Measurements from ENCODE around the gene PKN1. TPM values are rescaled to one million over a fixed set of nuclear protein-coding genes. Genes with fewer than 3 reads are reported as not detected.

Gene PKN1
- total and polyA plus RNA-seq, 9 of the 15 experiments (the other 6 are each of a cell fraction or from before 2014, with no cell fraction given): 0.30 to 228 (median 77.5) TPM

GRCh38 chr19:14418856-14419105, 14.3 kb upstream of the PKN1 start (continued):
- TF ChIP-seq BRF2 (IDR thresholded peaks at IDR 0.05; ENCODE audit: borderline replicate concordance, insufficient read depth, insufficient read length) (no peak), ZNF561 (CRISPR knock-in tag; conservative IDR thresholded peaks at IDR 0.05) (no peak), MAZ (CRISPR knock-in tag; conservative IDR thresholded peaks at IDR 0.05 in 1 of 2, IDR thresholded peaks at IDR 0.05 in 1 of 2) (peak in 1 of 2 experiments; percentile 41; a peak in 1 of 4 replicates), ZNF507 (tag; conservative IDR thresholded peaks at IDR 0.05) (no peak), SOX6 (IDR thresholded peaks at IDR 0.05) (no peak), SUPT5H (IDR thresholded peaks at IDR 0.05) (no peak), ZBTB2 (IDR thresholded peaks at IDR 0.05) (peak; percentile 83; the same call in 1 of the 2 replicates), MCM7 (IDR thresholded peaks at IDR 0.05) (no peak), ATF7 (IDR thresholded peaks at IDR 0.05) (no peak), TAF9B (IDR thresholded peaks at IDR 0.05; ENCODE audit: partially characterized antibody) (no peak), ZNF232 (CRISPR knock-in tag; IDR thresholded peaks at IDR 0.05) (no peak), SMARCA4 (IDR thresholded peaks at IDR 0.05) (no peak), CREB3L1 (IDR thresholded peaks at IDR 0.05; ENCODE audit: borderline replicate concordance, low read depth) (no peak), SREBF2 (CRISPR knock-in tag; IDR thresholded peaks at IDR 0.05) (no peak), POLR2H (tag; IDR thresholded peaks at IDR 0.05; ENCODE audit: low read depth) (no peak), RFX5 (IDR thresholded peaks at IDR 0.05; ENCODE audit: low read depth, low read length) (no peak), PHF8 (IDR thresholded peaks at IDR 0.05; ENCODE audit: borderline replicate concordance, low read length) (no peak; the same call in 1 of the 2 replicates), GABPB2 (CRISPR knock-in tag; conservative IDR thresholded peaks at IDR 0.05) (no peak), ASH1L (IDR thresholded peaks at IDR 0.05; ENCODE audit: borderline replicate concordance, low read depth, partially characterized antibody) (no peak), MIER1 (IDR thresholded peaks at IDR 0.05; ENCODE audit: low read depth) (no peak), OTX1 (CRISPR knock-in tag; IDR thresholded peaks at IDR 0.05) (no peak), PCBP2 (IDR thresholded peaks at IDR 0.05; ENCODE audit: low read depth, low read length, poor library complexity, severe bottlenecking) (peak; percentile 87), YY1 (IDR thresholded peaks at IDR 0.05; ENCODE audit: borderline replicate concordance in 1 of 3, control insufficient read depth in 1 of 3, extremely low read depth in 1 of 3, insufficient read depth in 3 of 3, insufficient read length in 1 of 3, insufficient replicate concordance in 2 of 3, low read depth in 1 of 3, low read length in 2 of 3) (peak in 2 of 3 experiments; percentile 60 to 72), BCOR (IDR thresholded peaks at IDR 0.05) (no peak), BRD4 (IDR thresholded peaks at IDR 0.05) (peak; percentile 76), HNRNPK (IDR thresholded peaks at IDR 0.05; ENCODE audit: low read depth, low read length, poor library complexity, severe bottlenecking) (peak; percentile 89), RBM15 (IDR thresholded peaks at IDR 0.05; ENCODE audit: insufficient read depth, low read length) (no peak), BCL6 (CRISPR knock-in tag; IDR thresholded peaks at IDR 0.05) (no peak), NEUROD1 (IDR thresholded peaks at IDR 0.05; ENCODE audit: borderline replicate concordance, low read depth, low read length, partially characterized antibody) (no peak)
